Subcutaneous abdominal adipose tissue (tissue), 5 donors: Measurements from ENCODE around the gene CADM1.

Source experiments
- H3K27ac ChIP-seq: one replicate; pipeline ENCODE4 v1.7.0; 2013; ENCODE audit warnings: low read depth, mild to moderate bottlenecking, inconsistent platforms, low read length, moderate library complexity
- H3K27me3 ChIP-seq, 5 donors: one replicate each; pipeline ENCODE4 v1.7.0; 2013; ENCODE audit warnings: low read length in 5 of 5, inconsistent platforms in 1 of 5; ENCODE audit not compliant: control insufficient read depth in 5 of 5, insufficient read depth in 4 of 5
- H3K36me3 ChIP-seq, 5 donors: one replicate each; pipeline ENCODE4 v1.7.0; 2013; ENCODE audit warnings: low read length in 5 of 5; ENCODE audit not compliant: control insufficient read depth in 5 of 5, insufficient read depth in 5 of 5
- H3K4me1 ChIP-seq, 5 donors: one replicate each; pipeline ENCODE4 v1.7.0; 2013; ENCODE audit warnings: low read length in 5 of 5, mild to moderate bottlenecking in 3 of 5, moderate library complexity in 1 of 5; ENCODE audit not compliant: control insufficient read depth in 5 of 5, insufficient read depth in 5 of 5
- H3K4me3 ChIP-seq, 5 donors: one replicate each; pipeline ENCODE4 v1.7.0; 2013; ENCODE audit warnings: low read length in 5 of 5, low read depth in 1 of 5
- H3K9ac ChIP-seq, 5 donors: one replicate each; pipeline ENCODE4 v1.7.0; 2013; ENCODE audit warnings: low read length in 5 of 5, mild to moderate bottlenecking in 4 of 5, moderate library complexity in 3 of 5
- H3K9me3 ChIP-seq, 5 donors: one replicate each; pipeline ENCODE4 v1.7.0; 2013; ENCODE audit warnings: low read length in 5 of 5; ENCODE audit not compliant: control insufficient read depth in 5 of 5
- donor health status: healthy.
- donor health status: healthy.
- donor health status: healthy.
- donor health status: healthy.
- donor health status: healthy.

The CADM1 gene

DNA sequence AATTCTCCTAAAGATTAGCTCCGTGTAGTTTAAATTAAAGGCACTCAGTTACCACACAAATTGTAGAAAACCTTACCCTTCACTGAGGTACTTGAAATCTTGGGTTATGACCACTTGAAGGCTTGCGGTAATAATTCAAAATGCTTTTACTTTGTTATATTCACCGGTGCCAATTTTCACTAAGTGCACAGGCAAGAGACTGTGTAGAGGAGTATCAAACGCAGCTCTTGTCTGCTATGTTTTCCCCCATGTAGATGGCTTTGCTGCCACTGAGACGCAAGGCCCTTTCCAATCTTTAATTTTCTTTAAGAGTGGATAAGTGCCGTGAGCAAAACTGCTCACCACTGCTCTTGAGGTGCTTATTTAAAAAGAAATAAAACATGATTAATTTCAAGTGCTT is 155.8 kb downstream of the CADM1 start:
- H3K9ac ChIP-seq: no peak overlapping the region
- no peak overlapping the region for H3K27ac ChIP-seq
- H3K4me1 ChIP-seq: no peaks in the 10 kb centered on the region
- no peaks in the 10 kb centered on the region for H3K27me3 ChIP-seq
- H3K9me3 ChIP-seq: no peaks in the 10 kb centered on the region
- H3K4me3 ChIP-seq: no peak overlapping the region
- H3K36me3 ChIP-seq: no peaks in the 10 kb centered on the region

DNA sequence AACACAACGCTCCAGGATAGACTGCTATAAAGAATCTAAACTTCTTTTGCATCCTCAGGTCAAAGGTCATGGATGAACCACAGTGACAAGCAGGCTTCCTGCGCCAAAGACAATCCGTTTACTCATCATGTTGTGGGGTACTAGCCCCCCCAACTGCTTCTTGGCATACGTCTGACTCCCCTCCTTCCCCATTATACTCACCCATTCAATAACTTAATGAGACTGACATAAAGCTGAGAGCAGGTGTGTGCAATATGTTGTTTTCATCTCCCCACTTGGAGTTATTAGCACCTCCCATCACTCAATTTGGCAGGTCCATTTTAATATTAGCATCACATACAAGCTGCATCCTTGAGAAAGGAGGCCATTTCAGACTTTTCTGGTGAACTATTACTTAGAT is 157.1 kb downstream of the CADM1 start:
- no peak overlapping the region for H3K9ac ChIP-seq

DNA sequence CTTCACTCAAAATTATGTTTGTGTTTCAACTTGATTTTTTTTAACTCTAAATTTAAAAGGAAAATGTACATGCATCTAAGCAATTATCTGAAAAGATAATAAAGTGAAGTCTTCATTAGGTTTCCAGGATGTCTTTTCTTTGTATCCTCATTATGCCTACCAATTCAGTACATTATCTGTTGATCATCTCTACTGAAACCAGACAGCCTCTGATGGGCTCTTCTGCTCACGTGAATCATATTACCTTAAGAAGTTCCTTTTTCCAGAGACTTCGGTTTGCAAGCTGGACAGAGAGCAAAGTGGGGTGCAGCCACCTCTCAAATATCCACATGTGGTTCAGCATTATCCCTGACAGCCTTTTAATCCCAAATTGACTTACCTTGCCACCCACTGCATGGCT is 158.4 kb downstream of the CADM1 start:
- no peaks in the 10 kb centered on the region for H3K4me1 ChIP-seq
- H3K36me3 ChIP-seq: no peaks in the 10 kb centered on the region
- no peak overlapping the region for H3K4me3 ChIP-seq
- no peaks in the 10 kb centered on the region for H3K9me3 ChIP-seq
- no peak overlapping the region for H3K9ac ChIP-seq
- no peak overlapping the region for H3K27ac ChIP-seq
- no peaks in the 10 kb centered on the region for H3K27me3 ChIP-seq

More for the DNA sequence above, 157.1 kb downstream of the CADM1 start:
- Histone ChIP-seq H3K36me3 (no peaks in the 10 kb centered on the region), H3K27ac (no peak overlapping the region), H3K27me3 (no peaks in the 10 kb centered on the region), H3K9me3 (no peaks in the 10 kb centered on the region), H3K4me1 (no peaks in the 10 kb centered on the region), H3K4me3 (no peak overlapping the region)

DNA sequence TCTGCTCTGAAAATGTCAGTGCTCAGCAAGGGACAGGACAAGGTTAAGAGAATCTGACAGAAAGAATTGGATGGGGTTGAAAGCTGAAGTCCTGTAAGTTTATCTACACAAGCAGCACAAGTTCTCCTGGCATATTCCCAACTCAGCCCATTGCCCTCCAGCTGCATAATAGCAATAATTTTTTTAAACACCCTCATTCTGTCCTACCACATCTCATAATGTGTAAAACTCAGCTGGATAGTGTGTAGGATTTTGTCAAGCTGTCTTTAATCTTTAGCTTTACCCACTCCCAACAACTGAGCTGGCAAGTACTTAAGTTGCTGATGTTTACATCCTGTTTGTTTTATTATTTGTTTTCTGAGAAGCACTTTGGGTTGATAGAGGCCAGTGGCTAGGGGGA is 158.9 kb downstream of the CADM1 start:
- H3K9ac ChIP-seq: no peak overlapping the region
- no peaks in the 10 kb centered on the region for H3K9me3 ChIP-seq
- H3K27me3 ChIP-seq: no peaks in the 10 kb centered on the region
- no peaks in the 10 kb centered on the region for H3K4me1 ChIP-seq
- H3K4me3 ChIP-seq: no peak overlapping the region
- no peak overlapping the region for H3K27ac ChIP-seq
- H3K36me3 ChIP-seq: no peaks in the 10 kb centered on the region

DNA sequence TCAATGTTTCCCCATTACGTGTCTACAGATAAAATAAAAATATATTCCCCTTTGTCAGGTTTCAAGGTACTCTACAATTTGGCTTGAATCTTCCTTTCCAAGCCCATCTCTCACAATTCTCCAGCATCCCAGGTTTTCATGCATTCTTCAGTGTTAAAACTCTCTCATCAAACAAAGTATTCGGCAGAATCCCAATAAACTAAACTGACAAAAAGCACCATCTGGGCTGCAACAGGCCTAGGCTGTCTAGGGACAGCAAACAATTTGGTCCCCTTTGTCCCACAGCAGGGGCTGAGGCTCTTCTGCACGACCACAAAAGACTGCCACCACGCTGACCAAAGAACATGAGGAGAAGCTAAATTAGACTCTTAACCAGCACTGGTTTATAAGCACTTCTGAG is 159.4 kb downstream of the CADM1 start:
- no peak overlapping the region for H3K27ac ChIP-seq
- no peak overlapping the region for H3K4me3 ChIP-seq
- H3K36me3 ChIP-seq: no peaks in the 10 kb centered on the region
- H3K9me3 ChIP-seq: no peaks in the 10 kb centered on the region
- H3K9ac ChIP-seq: no peak overlapping the region
- H3K4me1 ChIP-seq: no peaks in the 10 kb centered on the region
- H3K27me3 ChIP-seq: no peaks in the 10 kb centered on the region

DNA sequence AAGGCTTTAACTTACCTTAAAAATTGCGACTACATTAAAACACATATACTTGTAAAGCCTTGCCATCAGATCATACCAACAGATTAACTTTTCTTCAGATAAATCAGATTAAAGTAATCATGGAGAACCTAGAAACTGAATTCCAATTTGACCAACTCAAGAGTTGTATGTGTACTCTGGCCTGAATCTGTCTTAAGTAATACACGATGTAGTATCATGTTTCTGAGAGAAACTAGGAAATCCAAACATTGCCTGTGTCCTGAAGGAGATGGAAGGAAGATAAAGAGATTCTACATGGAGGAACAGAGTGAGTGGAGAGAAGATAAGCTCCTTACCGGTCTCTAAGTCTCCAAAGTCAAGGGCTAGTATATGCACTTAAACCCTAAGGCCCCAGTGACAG is 162.1 kb downstream of the CADM1 start:
- Histone ChIP-seq H3K36me3 (no peaks in the 10 kb centered on the region), H3K4me3 (no peak overlapping the region), H3K27ac (no peak overlapping the region), H3K27me3 (no peaks in the 10 kb centered on the region), H3K9ac (no peak overlapping the region), H3K9me3 (no peaks in the 10 kb centered on the region), H3K4me1 (no peaks in the 10 kb centered on the region)

DNA sequence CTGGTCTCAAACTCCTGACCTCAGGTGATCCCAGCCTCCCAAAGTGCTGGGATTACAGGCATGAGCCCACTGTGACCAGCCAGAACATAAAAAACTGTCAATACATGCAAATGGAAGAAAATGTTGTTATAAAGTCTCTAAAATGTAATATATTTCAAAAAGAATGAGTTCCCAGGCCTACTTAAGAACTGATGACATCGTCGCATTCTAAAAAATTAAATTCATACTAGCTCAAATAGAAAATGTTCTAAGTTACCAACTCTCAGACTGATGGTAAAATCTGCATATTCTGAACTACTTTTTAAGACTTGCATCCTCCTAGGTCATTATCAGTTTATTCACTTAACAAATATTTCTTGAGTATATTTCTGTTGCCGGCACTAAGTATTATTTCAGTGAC is 163.3 kb downstream of the CADM1 start:
- H3K27me3 ChIP-seq: no peaks in the 10 kb centered on the region
- H3K4me3 ChIP-seq: no peak overlapping the region
- H3K9me3 ChIP-seq: no peaks in the 10 kb centered on the region
- H3K9ac ChIP-seq: no peak overlapping the region
- no peak overlapping the region for H3K27ac ChIP-seq
- no peaks in the 10 kb centered on the region for H3K4me1 ChIP-seq
- no peaks in the 10 kb centered on the region for H3K36me3 ChIP-seq

DNA sequence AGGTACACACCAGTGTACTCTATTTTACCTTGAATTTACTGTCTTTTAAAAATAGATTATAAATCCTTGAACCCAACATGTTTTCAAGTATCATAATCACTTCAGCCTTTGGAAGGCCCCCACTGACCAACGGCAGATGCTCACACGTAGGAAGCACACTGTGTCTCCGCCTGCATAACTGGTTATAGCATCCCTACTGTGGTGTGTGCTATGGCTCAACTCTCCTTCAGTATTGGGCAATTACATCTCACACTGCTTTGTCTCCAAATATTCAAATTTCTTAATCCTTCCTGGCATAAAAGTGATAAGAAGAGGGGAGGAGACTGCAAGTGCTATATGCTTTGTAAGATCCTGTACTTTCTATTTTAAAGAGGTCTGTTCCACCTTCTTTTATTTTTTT is 165.7 kb downstream of the CADM1 start:
- no peaks in the 10 kb centered on the region for H3K36me3 ChIP-seq
- H3K27ac ChIP-seq: no peak overlapping the region

DNA sequence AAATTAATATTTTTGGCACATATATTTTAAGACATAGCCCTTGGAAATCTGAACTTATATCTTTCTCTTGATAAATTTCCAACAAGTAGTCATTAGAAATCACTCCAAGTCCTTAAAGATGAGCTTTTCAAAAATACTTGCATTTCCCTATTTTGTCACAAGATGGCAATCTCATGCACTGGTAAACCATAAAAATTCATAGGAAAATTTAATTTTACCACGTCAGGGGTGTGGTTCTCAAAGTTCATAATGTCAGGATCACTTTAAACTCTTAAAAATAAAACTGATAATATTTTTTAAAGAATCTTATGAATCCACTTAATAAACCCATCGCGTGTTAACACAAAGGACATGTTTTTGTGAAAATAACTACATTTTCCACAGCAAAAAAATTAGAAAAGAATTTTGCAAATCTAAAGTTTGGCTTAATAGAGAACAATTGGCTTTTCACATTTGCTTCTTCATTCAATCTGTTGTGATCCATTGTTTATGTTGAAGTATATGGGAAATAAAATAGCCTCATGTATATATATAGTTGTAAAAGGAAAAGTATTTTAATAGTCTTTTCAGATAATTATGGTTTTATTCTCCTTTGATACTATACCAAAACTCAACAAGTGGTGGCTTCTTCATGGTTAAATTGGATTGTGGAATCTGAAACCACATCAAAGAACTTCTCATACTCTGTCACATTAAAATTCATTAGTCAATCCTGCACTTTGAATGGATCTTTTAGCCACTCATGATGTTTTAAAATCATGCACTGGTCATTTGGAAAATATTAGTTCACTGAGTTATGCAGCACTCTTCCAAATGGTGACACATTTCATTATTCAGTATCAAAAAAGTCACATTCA is 169.1 kb downstream of the CADM1 start:
- H3K9me3 ChIP-seq: no peaks in the 10 kb centered on the region
- H3K4me1 ChIP-seq: no peaks in the 10 kb centered on the region
- H3K9ac ChIP-seq: no peak overlapping the region
- H3K27me3 ChIP-seq: peaks cover 0 to 3% (median 0%) of the 10 kb centered on the region in 5 donors
- H3K36me3 ChIP-seq: no peaks in the 10 kb centered on the region
- no peak overlapping the region for H3K4me3 ChIP-seq
- no peak overlapping the region for H3K27ac ChIP-seq

More for the DNA sequence above, 165.7 kb downstream of the CADM1 start:
- Histone ChIP-seq H3K27me3 (no peaks in the 10 kb centered on the region), H3K9ac (no peak overlapping the region), H3K4me1 (no peaks in the 10 kb centered on the region), H3K9me3 (no peaks in the 10 kb centered on the region), H3K4me3 (no peak overlapping the region)

DNA sequence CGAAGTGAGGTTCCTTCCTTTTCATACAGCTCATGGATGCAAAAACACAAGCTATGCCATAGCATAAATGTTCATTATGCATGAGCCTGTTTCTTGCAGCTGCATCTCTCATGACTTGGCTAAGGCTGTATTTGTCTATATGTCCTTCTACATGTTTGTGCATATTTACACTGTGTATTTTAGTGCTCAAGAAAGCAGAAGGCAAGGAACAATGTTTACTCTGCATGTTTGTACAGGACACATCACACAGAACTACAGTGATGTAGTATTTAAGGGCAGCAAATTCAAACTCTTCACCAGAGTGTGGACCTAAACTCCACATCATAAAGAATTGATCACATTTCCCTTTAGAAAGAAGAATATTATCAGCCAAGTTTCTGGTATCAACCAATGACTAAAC is 170.3 kb downstream of the CADM1 start:
- H3K27ac ChIP-seq: no peak overlapping the region
- peaks cover 0 to 3% (median 0%) of the 10 kb centered on the region in 5 donors for H3K27me3 ChIP-seq
- H3K36me3 ChIP-seq: no peaks in the 10 kb centered on the region
- no peak overlapping the region for H3K4me3 ChIP-seq
- H3K4me1 ChIP-seq: no peaks in the 10 kb centered on the region
- H3K9ac ChIP-seq: no peak overlapping the region
- no peaks in the 10 kb centered on the region for H3K9me3 ChIP-seq
